H1 (cell line): Measurements from ENCODE around the gene ABHD17B. TPM values are rescaled to one million over a fixed set of nuclear protein-coding genes. Genes with fewer than 3 reads are reported as not detected.

Experiments used
- CHD1 ChIP-seq: IDR thresholded peaks from 2 replicates; pipeline ENCODE4 v1.6.1; 2012; ENCODE audit warnings: low read depth, low read length, improper control_type of control experiment
- MAX ChIP-seq: IDR thresholded peaks from 2 replicates; pipeline ENCODE4 v1.6.1; 2012; ENCODE audit warnings: inconsistent platforms
- NANOG ChIP-seq: IDR thresholded peaks from 2 replicates; pipeline ENCODE4 v1.6.1; 2011; ENCODE audit warnings: low read length, low read depth, mild to moderate bottlenecking, inconsistent platforms; ENCODE audit not compliant: insufficient read depth, poor library complexity, severe bottlenecking
- RNF2 ChIP-seq: fragments of 200-900, 300-1000 bp; sonication (generic); IDR thresholded peaks from 2 replicates; pipeline ENCODE4 v1.7.1; 2016; ENCODE audit warnings: borderline replicate concordance, low read depth, mild to moderate bottlenecking, antibody characterized with exemption, low read length; ENCODE audit not compliant: poor library complexity, severe bottlenecking; ENCODE audit errors: missing control alignments
- SIN3A ChIP-seq, 2 experiments: IDR thresholded peaks in 1 of 2; conservative IDR thresholded peaks in 1 of 2; 2 replicates each; pipeline ENCODE4 v1.6.1; 2011 to 2012; ENCODE audit warnings: low read length in 2 of 2, improper control_type of control experiment in 1 of 2, low read depth in 1 of 2, mild to moderate bottlenecking in 1 of 2
- SP4 ChIP-seq: IDR thresholded peaks from 2 replicates; pipeline ENCODE4 v1.6.1; 2012; ENCODE audit warnings: low read length, inconsistent platforms
- TAF7 ChIP-seq: optimal IDR thresholded peaks from 2 replicates; pipeline ENCODE3; 2011; ENCODE audit warnings: low read depth, mild to moderate bottlenecking, inconsistent platforms, low read length, moderate library complexity, borderline replicate concordance
- TEAD4 ChIP-seq: IDR thresholded peaks from 2 replicates; pipeline ENCODE4 v1.6.1; 2012; ENCODE audit warnings: low read depth, low read length, inconsistent platforms, mixed read lengths
- polyA plus RNA-seq, 7 experiments: library from polyadenylated mRNA; depleted of rRNA in 3 of 7; stranded (reverse) in 5 of 7; unstranded in 2 of 7; fragments of >200 nt in 5 of 7; fragments of 200-250 nt in 2 of 7; gene quantifications; 1 replicate in 5 of 7; 2 replicates in 1 of 7; 4 replicates in 1 of 7; pipeline versions ENCODE4 v1.2.1 to v1.2.3, GENCODE V29; 2011 to 2013; ENCODE audit warnings: missing spikeins in 2 of 7, mixed read lengths in 2 of 7
- total RNA-seq: library from RNA; stranded (reverse); fragmentation: NEBNext Ultra II Directional; extraction: Animal tissue kit (Norgen Biotek cat#: 25700); gene quantifications from 2 replicates; pipeline ENCODE4 v1.2.1, GENCODE V29; 2021

The ABHD17B gene
- total and polyA plus RNA-seq, 2 of the 8 experiments (the other 6 are each of a cell fraction or from before 2014, with no cell fraction given): 37.2 to 60.8 TPM

GRCh38 chr9:71861618-71862017, 49.4 kb downstream of the ABHD17B start (continued):
- TF ChIP-seq CHD1 (no peak), SIN3A (conservative IDR thresholded peaks at IDR 0.05 in 1 of 2, IDR thresholded peaks at IDR 0.05 in 1 of 2; ENCODE audit: low read depth in 1 of 2, low read length in 2 of 2) (no peak), TAF7 (no peak), NANOG (no peak), MAX (no peak), TEAD4 (no peak), RNF2 (no peak), SP4 (no peak)
